Stimulated activated CD8-positive, alpha-beta memory T cell treated with anti-CD3 and anti-CD28 coated beads, Interleukin-4, amount 100 ng/mL, for 48 hours (primary cell): ENCODE results near the gene KLHL4.
"Not testable (repeated sequence)": the region's sequence is repeated elsewhere in the genome, so short reads cannot be mapped to it uniquely, and the experiment has no call there.

Experiments
- DNase-seq: peaks from one replicate; pipeline ENCODE4 v3.0.0-alpha.2; 2020

The KLHL4 gene, protein sequence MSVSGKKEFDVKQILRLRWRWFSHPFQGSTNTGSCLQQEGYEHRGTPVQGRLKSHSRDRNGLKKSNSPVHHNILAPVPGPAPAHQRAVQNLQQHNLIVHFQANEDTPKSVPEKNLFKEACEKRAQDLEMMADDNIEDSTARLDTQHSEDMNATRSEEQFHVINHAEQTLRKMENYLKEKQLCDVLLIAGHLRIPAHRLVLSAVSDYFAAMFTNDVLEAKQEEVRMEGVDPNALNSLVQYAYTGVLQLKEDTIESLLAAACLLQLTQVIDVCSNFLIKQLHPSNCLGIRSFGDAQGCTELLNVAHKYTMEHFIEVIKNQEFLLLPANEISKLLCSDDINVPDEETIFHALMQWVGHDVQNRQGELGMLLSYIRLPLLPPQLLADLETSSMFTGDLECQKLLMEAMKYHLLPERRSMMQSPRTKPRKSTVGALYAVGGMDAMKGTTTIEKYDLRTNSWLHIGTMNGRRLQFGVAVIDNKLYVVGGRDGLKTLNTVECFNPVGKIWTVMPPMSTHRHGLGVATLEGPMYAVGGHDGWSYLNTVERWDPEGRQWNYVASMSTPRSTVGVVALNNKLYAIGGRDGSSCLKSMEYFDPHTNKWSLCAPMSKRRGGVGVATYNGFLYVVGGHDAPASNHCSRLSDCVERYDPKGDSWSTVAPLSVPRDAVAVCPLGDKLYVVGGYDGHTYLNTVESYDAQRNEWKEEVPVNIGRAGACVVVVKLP

DNA sequence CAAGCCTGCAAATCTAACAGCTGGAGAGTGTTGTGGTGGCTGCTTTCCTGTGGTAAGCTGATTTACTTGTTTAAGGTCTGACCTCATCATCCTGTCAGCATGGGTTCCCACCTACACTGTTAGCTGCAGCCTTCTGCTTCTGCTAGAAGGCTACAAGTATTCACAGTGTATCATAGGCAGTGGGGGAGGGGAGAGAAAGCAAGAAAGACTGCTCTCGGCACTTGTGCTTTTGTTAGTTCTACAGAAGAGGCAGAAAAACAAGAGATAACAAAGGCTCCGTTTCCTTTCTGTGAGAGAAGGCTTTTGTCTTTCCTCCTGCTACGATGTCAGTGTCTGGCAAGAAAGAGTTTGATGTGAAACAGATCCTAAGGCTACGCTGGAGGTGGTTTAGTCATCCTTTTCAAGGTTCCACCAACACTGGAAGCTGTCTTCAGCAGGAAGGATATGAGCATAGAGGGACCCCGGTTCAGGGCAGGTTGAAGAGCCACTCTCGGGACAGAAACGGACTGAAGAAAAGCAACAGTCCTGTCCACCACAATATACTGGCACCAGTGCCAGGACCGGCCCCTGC is at the start of gene KLHL4:
KLHL4 (plus strand) TSS at position 232 of the 571 bp plus-strand sequence; CDS start at position 324, 92 bp downstream.
- no peak for DNase-seq

DNA sequence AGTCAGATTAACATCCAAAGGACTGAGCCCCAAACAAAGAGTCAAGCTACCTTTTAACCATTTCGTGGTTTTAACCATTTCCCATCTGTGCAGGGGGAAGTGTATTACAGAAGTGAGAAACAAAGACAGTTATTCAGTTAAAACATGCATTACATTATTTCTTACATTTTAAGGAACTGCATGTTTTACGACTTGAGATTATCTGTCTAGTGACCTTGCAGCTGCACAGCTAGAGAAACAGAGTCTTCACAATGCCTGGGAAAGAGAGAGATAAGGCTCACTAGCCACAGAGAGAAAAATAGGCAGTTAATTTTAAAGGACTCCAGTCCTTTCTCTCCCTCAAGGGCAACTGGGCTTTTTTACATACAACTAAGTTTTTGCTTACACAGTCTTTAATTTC is 48.7 kb upstream of the KLHL4 start:
- DNase-seq, result no peak

DNA sequence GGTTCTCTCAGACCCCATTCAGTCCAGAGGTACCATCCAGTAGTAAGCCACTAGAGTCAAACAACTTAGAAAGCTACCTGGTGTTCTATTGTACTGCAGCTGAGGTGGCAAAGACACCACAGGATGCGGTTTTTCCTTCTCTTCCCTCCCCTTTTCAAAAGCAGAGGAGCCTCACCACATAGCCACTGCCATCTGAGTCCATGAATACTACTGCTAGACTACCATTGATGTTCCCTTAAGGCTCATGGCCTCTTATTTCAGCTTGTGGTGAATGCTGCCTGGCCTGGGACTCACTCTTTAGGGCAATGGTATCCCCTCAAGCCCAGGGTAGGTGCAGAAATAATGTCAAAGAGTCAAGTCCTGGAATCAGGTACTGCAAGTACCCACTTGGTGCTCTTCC is 41.8 kb upstream of the KLHL4 start:
- DNase-seq, result no peak

DNA sequence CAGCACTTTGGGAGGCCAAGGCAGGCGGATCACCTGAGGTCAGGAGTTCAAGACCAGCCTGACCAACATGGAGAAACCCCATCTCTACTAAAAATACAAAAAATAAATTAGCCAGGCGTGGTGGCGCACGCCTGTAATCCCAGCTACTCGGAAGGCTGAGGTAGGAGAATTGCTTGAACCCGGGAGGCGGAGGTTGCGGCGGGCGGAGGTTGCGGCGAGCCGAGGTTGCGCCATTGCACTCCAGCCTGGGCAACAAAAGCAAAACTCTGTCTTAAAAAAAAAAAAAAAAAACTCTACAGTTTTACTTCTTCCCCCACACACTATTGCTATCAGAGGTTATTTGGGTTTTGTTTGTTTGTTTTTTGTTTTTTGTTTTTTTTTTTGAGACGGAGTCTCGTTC is 38.9 kb upstream of the KLHL4 start:
- not testable (repeated sequence) for DNase-seq

DNA sequence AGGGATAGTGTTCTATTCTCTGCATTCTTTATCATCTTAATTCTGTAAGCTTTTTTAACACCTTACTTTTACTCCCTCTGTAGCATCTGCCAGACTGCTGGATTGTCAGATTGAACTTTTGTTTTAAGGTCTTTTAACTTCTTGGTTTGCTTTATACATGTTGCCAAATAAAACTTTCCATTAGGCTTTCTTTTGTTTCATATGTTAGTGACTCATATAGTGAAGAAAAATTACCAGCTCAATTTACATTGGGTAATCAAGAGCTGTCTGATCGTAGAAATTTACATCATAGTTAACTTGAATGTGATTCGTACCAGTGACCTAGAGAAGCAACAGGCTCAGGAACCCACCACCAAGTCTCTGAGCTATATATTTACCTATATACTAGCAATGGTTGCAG is 28.5 kb upstream of the KLHL4 start:
- DNase-seq, result no peak

DNA sequence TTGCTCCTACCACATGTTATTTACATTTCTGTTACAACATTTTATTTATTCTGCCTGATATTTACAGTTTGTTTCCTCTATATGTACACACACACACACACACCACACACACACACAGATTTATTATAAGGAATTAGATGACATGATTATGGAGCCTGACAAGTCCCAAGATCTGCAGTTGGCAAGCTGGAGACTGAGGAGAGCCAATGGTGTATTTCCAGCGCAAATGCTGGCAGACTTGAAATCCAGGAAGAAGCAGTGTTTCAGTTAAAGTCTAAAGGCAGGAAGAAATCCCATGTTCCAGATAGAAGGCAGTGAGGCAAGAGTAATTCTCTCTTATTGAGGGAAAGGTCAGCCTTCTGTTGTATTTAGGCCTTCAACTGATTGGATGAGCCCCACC is 1.8 kb upstream of the KLHL4 start:
- no peak for DNase-seq

DNA sequence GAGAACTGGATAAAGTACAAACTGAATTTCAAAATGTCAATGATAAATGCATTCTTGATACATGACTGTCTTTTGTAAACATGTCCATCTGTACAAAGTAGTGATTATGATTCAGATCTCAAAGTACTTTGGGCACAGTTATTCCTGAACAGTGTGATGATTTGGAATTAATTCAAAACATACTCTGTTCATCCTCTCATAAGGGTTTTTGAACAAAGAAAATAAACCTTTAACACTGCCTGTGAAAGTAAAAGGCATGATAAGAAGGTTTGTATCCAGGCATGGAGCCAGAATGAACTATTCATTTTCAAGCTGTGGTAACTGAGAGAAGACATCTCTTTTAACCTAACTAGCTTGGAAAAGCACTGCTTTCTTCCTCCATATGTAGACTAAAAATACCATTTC is 883 bp upstream of the KLHL4 start:
- DNase-seq, result no peak

DNA sequence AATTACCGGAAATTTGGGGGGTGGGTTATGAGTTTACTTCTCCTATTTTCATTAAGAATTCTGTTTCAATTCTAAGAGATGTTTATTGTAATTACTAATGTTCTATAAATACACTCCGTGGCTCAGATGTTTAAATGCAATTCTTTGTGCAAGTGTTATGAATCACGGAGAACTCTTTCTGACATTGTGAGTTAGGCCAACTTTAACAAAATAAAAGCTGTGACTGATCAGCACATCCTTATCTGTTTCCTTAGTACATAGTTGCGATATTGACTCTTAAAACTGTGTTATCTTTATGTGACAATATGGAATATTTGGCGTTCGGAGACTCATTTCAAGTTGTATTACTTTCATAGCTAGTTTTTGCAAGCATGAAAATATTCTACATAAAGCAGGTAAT is 902 bp downstream of the KLHL4 start:
- DNase-seq, result no peak

DNA sequence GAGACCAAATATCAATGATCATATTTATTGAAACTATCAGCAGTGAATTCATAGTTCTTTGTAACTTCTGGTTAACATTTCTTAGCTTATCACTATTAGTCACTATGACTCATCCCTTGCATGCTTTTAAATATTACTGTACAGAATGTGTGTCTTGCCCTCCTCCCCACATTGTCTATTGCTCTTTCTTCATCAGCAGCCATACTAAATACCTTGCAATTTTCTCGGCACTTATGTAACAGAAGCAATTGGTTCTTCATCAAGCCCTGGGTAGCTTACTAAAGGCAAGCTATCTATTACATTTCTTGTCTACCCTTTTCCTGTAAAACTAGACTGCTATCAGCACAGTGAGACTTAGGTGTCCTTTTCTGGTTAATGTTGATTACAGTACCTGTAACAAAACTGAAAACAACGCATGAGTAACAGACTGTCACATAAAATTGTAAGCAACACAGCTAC is 8.2 kb downstream of the KLHL4 start:
- DNase-seq, result no peak

DNA sequence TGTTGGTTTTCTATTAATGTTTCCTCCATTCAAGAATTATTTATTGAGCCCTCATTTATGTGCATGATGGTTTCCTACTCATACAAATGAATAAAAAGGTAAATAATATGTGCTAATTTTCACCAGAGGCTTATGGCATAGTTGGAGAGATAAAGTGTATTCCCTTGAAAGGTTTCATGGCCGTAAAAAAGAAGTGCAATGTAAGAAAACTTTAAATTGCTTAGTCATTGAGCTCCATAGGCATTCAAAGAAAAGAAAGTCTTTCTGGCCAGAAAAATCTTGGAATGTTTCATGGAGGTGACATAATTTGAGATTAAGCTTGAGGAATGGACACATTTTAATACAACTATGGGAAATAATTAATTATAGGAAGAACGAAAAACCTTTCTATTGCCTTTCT is 8.7 kb downstream of the KLHL4 start:
- no peak for DNase-seq

DNA sequence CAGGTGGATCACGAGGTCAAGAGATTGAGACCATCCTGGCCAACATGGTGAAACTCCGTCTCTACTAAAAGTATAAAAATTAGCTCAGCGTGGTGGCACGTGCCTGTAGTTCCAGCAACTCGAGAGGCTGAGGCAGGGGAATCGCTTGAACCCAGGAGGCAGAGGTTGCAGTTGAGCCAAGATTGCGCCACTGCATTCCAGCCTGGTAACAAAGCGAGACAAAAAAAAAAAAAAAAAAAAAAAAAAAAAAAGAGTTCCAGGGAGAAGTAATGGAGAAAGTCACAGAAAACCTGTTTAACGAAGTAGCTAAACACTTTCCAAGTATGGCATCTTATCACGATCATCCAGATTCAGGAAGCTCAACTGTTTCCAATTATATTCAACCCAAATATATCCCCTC is 10.9 kb downstream of the KLHL4 start:
- no peak for DNase-seq

DNA sequence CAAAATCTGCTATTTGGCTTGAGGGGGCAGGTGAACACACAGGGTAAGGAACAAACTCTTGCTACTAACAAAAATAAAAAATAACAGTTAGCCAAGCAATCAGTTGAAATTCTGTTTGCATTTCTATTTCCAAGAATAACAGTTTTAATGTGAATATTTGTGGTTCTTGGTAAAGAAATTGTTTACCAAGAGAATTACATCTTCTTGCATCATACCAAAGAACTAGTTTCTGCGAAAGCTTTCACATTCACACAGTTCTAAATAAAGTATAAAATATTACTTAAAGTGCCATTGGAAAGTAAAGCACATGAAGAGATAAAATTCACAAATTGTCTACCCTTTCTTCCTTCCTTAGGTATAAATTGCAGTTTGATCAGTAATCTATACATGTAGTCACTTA is 54.4 kb downstream of the KLHL4 start:
- DNase-seq, result no peak

DNA sequence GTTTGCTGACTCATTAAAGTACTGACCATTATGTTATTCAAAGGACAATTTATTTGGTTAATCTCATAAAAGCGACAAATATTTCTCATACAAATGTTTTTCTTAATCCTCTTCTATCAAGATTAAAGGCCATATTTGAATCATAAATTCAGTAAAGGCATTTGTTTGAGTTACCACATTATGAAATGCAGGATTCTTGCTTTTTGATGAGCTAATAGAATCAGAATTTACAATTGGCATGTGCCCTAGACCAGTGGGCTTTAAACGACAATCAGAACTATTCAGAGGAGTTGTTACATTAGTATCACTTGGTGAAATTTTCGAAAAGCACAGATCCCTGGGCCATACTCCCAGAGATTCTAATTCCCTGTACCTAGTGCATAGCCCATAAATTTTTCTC is 55.3 kb downstream of the KLHL4 start:
- no peak for DNase-seq

DNA sequence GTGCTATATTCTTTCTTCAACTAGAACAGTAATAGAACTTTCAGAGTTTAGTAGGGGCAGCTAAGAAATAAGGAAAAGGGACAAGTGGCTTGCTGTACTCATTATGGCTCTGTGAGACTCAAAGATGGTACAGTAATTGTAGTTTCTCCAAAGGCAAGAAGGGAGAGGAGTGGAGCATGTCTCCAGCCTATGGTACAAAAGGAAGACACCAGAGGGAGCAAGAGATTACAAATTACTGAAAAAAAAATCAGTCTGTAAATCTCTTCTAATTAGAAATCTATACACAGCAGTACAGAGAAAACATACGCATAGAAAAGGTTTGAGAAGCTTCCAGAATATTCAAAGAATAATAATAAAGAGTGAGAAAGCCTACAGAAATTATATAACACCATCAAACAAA is 61.4 kb downstream of the KLHL4 start:
- DNase-seq, result no peak

DNA sequence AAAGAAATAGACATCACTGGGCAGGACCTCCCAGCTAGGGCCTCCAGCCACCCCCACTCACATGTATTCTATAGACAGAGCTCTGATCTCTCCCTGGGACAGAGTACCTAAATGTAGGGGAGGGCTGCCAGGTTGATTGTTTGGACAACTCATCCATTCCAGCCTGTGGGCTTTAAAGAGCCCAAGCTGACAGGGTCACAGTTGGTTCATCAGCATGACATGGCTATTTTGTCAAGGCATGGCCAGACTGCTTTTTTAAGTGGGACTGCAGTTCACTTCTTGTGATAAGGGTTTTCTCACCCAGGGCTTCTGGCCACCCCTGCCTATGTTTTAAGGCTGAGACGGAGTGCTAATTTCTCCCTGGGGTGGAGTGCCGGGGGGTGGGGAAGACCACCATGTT is 63.3 kb downstream of the KLHL4 start:
- no peak for DNase-seq

DNA sequence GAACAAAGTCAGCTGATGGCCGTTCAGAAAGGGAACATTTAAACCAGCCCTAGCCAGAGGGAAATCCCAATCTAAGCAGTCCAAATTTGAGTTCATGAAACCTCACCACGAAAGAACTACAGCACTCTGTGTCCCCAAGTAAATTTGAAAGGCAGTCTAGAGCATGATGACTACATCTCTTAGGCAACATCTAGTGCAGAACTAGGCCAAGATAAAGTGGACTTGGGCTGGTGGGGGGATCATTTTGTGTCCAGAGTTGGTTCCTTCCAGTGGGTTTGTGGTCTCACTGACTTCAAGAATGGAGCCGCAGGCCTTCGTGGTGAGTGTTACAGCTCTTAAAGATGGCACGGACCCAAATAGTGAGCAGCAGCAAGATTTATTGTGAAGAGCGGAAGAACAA is 64.9 kb downstream of the KLHL4 start:
- DNase-seq, result no peak

DNA sequence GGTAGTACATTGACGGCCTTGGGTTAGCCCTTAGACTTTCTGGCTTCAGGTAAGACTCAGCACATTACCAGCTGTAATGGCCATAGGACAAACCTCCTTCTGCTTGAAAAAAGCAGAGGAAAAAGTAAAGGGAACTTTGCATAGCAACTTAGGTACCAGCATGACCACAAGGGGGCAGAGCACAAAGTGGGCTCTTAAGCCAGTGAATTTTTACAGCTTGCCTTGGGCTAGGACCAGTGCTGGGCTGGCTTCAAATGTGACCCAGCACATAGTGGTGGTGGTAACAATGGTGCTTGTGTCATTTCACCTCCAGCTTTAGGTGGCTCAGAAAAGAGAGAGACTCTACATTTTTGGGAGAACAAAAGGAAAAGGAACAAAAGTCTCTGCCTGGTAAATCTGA is 66.1 kb downstream of the KLHL4 start:
- no peak for DNase-seq

DNA sequence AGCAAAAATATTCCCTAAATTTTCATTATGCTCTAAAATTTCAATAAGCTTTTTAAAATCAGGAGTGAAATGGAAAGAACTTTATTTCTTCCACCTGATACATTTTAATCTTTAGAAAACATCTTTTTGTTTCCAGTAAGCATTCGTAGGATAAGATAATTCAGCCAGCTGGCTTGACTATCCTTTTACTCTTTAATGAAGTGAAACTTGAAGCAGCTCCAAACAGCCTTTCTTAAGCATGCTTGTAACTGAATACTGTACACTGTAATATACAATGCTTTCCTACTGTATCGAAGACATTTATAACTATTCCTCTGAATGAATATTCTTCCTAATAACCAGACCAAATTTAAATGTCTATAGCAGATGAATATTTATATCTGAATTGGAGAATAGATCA is 98.8 kb downstream of the KLHL4 start:
- DNase-seq, result no peak

DNA sequence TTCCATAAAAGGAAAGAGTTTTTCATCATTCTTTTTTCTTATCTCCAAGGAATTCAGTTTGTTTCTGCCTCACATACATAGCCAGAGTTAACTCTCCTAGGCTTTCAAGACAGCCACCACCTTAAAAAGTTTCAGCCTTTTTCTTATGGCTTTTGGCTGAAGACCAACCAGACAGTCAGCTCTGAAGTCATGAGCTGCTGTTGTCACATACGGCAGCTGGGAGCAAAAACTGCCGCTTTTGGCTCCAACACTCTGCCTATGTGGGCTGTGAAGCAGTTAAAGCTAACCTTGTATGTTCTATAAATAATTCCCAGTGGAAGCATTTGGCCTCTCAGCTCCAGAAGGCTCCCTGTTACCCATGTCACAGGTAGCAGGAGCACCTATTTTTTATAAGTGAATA is 104.1 kb downstream of the KLHL4 start:
- DNase-seq, result no peak

DNA sequence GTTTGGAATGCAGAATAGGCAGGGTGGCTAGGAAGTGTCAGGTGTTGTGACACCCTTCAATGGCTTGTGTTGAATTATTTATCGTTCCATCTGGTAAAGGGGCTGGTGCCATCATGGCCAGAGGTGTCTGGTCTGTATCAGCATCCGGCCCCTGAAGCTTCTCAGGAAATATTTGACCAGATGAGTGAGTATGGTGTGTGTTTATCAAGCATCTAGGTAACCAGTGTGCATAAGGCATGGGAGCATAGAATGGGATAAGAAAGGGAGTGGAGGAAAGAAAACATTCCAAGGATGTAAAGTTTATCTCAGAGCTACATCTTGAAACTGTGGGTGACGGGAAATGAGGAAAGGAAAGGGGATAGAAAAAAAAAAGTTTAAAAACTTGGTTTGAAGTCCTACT is 109.4 kb downstream of the KLHL4 start:
- DNase-seq, result no peak

DNA sequence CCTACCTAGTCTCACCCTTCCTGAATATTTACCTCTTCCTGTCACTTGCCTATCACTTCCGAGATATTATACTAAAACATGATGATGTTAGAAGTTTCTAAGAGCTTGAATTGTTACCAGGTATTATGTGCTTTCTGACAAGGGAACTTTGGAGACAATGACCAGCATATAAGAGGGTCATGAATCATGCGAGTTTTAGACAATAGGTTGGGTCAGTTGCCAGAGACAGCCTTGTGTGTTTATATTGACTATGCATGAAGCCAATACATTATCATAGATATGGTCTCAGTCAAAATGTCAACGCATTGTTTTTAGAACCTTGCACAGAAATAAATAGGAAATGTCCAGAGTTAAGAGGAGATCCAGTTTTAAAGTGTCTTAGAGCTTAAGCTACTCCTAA is 116.8 kb downstream of the KLHL4 start:
- no peak for DNase-seq

DNA sequence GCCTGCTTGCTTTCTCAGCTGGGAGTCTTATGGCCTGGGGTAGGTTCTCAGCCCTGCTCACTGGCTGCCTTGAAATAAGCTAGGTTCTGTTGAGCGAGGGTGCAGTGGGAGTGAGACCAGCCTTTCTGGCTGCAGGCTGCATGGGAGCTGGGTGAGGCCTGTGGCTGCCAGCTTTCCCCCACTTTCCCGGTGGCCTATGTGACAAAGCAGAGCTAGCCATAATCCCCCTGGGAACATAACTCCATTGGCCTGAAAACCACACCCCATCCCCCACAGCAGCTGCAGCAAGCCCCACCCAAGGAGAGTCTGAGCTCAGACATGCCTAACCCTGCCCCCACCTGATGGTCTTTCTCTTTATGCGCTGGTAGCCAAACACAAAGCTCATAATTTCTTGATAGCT is 118.9 kb downstream of the KLHL4 start:
- no peak for DNase-seq

DNA sequence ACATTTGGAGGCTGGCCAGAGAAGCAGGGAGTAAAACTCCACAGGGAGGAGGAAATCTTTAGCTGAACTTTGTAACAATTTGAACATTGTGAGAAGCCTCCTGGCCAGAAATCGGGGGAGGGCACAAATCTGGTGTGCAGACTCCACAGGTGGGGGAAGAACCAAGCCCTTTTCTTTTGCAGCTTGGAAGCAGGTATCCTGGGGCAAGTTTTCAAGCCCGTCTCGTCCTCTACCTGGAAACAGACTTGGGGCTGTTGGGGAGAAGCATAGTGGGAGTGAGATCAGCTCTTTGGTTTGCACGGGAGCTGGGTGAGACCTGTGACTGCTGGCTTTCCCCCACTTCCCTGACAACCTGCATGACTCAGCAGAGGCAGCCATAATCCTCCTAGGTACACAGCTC is 123.8 kb downstream of the KLHL4 start:
- not testable (repeated sequence) for DNase-seq

DNA sequence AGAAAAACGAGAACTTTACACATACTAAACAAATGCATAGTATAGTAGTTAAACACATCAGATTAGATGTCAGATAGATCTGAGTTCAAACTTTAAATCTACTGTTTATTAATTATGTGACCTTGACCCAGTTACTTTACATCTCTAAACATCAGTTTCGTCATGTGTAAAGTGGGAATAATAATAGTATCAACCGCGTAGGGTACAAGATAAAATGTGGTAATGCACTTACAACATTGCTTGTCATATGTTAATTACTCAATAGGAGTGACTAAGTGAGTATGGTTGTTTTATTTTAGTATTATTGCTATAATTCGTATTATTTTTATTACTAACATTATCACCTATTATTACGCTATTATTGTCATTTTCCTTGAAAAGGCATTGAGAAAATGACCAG is 144.2 kb downstream of the KLHL4 start:
- no peak for DNase-seq
